SK-N-SH treated with all-trans-retinoic acid at 6 μM for 48 hours (cell line): ENCODE data around the gene EPHB2.
A peak's percentile ranks its signal among the peaks of the same experiment; 100 is the strongest.

Experiments
- ATAC-seq: fragments of 200-7000 bp; cut with Tn5 transposase; 3 replicates; pipeline ENCODE4 v1.9.1; 2020; ENCODE audit warnings: mild to moderate bottlenecking, moderate library complexity
- ARNTL ChIP-seq: fragments of 450-650 bp; formaldehyde crosslinking; IDR thresholded peaks from 2 replicates; pipeline ENCODE4 v1.5.0; 2020; ENCODE audit warnings: low read depth, mild to moderate bottlenecking, moderate library complexity, borderline replicate concordance
- BACH2 ChIP-seq: fragments of 250-450 bp; sonication (Bioruptor Pico); IDR thresholded peaks from 2 replicates; pipeline ENCODE4 v1.9.0; 2021; ENCODE audit warnings: mild to moderate bottlenecking, borderline replicate concordance
- CSDC2 ChIP-seq: fragments of 250-450 bp; sonication (Bioruptor Pico); IDR thresholded peaks from 2 replicates; pipeline ENCODE4 v1.5.0; 2020; ENCODE audit warnings: mild to moderate bottlenecking, moderate library complexity
- ESRRG ChIP-seq: fragments of 250-450 bp; sonication (Bioruptor Pico); IDR thresholded peaks from 2 replicates; pipeline ENCODE4 v1.6.1; 2021; ENCODE audit warnings: mild to moderate bottlenecking
- GLIS3 ChIP-seq: fragments of 250-450 bp; sonication (Bioruptor Pico); IDR thresholded peaks from 2 replicates; pipeline ENCODE4 v1.5.0; 2020; ENCODE audit warnings: mild to moderate bottlenecking, moderate library complexity
- ISL1 ChIP-seq: fragments of 250-450 bp; sonication (Bioruptor Pico); IDR thresholded peaks from 2 replicates; pipeline ENCODE4 v2.1.2; 2022; ENCODE audit warnings: mild to moderate bottlenecking, moderate library complexity
- OSR1 ChIP-seq: fragments of 250-450 bp; sonication (Bioruptor Pico); IDR thresholded peaks from 2 replicates; pipeline ENCODE4 v1.8.0; 2022; ENCODE audit warnings: moderate library complexity, mild to moderate bottlenecking, inconsistent platforms
- PPARA ChIP-seq: fragments of 250-450 bp; sonication (Bioruptor Pico); IDR thresholded peaks from 2 replicates; pipeline ENCODE4 v1.5.0; 2020; ENCODE audit warnings: mild to moderate bottlenecking, borderline replicate concordance
- RARB ChIP-seq: fragments of 250-450 bp; sonication (Bioruptor Pico); IDR thresholded peaks from 2 replicates; pipeline ENCODE4 v1.8.0; 2021; ENCODE audit warnings: mild to moderate bottlenecking, moderate library complexity
- SNAI2 ChIP-seq: fragments of 250-450 bp; sonication (Bioruptor Pico); IDR thresholded peaks from 2 replicates; pipeline ENCODE4 v1.5.0; 2020; ENCODE audit warnings: mild to moderate bottlenecking, moderate library complexity
- TCF4 ChIP-seq: fragments of 250-450 bp; sonication (Bioruptor Pico); IDR thresholded peaks from 2 replicates; pipeline ENCODE4 v1.8.0; 2021; ENCODE audit warnings: mild to moderate bottlenecking, moderate library complexity, borderline replicate concordance
- TOX ChIP-seq: fragments of 250-450 bp; sonication (Bioruptor Pico); IDR thresholded peaks from 2 replicates; pipeline ENCODE4 v1.8.0; 2021; ENCODE audit warnings: mild to moderate bottlenecking, moderate library complexity, borderline replicate concordance
- ZC3H10 ChIP-seq: fragments of 250-450 bp; sonication (Bioruptor Pico); IDR thresholded peaks from 2 replicates; pipeline ENCODE4 v1.5.1; 2021; ENCODE audit warnings: mild to moderate bottlenecking, moderate library complexity
- ZFP3 ChIP-seq: fragments of 250-450 bp; sonication (Bioruptor Pico); IDR thresholded peaks from 2 replicates; pipeline ENCODE4 v1.5.0; 2020; ENCODE audit warnings: mild to moderate bottlenecking, moderate library complexity
- ZFP30 ChIP-seq: fragments of 450-650 bp; formaldehyde crosslinking; IDR thresholded peaks from 2 replicates; pipeline ENCODE4 v1.5.0; 2022; ENCODE audit warnings: mild to moderate bottlenecking, moderate library complexity
- ZNF565 ChIP-seq: fragments of 450-650 bp; formaldehyde crosslinking; conservative IDR thresholded peaks from 2 replicates; pipeline ENCODE4 v1.5.0; 2020; ENCODE audit warnings: low read depth, mild to moderate bottlenecking, moderate library complexity
- ZNF70 ChIP-seq: fragments of 450-650 bp; formaldehyde crosslinking; IDR thresholded peaks from 2 replicates; pipeline ENCODE4 v1.5.0; 2020; ENCODE audit warnings: mild to moderate bottlenecking, moderate library complexity
- ZNF8 ChIP-seq: fragments of 450-650 bp; formaldehyde crosslinking; IDR thresholded peaks from 2 replicates; pipeline ENCODE4 v1.5.0; 2020; ENCODE audit warnings: mild to moderate bottlenecking, moderate library complexity
- TF ChIP-seq, protein P1 (sequence below): fragments of 250-450 bp; sonication (Bioruptor Pico); IDR thresholded peaks from 2 replicates; pipeline ENCODE4 v1.5.1; 2021; ENCODE audit warnings: mild to moderate bottlenecking, moderate library complexity
- TF ChIP-seq, protein P2 (sequence below): fragments of 250-450 bp; sonication (Bioruptor Pico); IDR thresholded peaks from 2 replicates; pipeline ENCODE4 v1.5.1; 2020; ENCODE audit warnings: low read depth, mild to moderate bottlenecking, moderate library complexity
- TF ChIP-seq, protein P3 (sequence below): fragments of 250-450 bp; sonication (Bioruptor Pico); IDR thresholded peaks from 2 replicates; pipeline ENCODE4 v1.8.0; 2020; ENCODE audit warnings: mild to moderate bottlenecking, moderate library complexity, borderline replicate concordance
- TF ChIP-seq, protein P4 (sequence below): fragments of 250-450 bp; sonication (Bioruptor Pico); IDR thresholded peaks from 2 replicates; pipeline ENCODE4 v1.5.0; 2020; ENCODE audit warnings: mild to moderate bottlenecking, moderate library complexity
- TF ChIP-seq, protein P5 (sequence below): fragments of 250-450 bp; sonication (Bioruptor Pico); IDR thresholded peaks from 2 replicates; pipeline ENCODE4 v1.8.0; 2021; ENCODE audit warnings: low read depth, mild to moderate bottlenecking, moderate library complexity, borderline replicate concordance

Gene EPHB2

DNA sequence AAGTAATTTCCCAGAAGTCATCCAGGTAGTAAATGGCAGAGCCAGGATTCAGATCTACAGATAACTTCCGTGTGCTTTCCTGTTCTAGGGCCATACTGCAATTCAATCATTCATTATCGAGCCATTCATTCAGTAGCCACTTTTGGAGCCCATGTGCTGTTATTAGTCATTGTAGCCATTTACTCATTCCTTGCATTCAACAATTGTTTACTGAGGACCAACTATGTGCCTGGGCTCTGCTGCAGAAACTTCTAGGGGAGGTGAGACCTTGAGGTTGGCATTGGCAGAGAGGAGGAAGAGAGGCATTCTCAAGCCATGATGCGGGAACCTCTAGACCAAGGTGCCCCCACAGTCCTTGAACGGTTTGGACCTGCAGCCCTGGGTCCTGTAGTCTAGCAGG is 27.9 kb downstream of the EPHB2 start (continued):
- TF ChIP-seq, protein P1, sequence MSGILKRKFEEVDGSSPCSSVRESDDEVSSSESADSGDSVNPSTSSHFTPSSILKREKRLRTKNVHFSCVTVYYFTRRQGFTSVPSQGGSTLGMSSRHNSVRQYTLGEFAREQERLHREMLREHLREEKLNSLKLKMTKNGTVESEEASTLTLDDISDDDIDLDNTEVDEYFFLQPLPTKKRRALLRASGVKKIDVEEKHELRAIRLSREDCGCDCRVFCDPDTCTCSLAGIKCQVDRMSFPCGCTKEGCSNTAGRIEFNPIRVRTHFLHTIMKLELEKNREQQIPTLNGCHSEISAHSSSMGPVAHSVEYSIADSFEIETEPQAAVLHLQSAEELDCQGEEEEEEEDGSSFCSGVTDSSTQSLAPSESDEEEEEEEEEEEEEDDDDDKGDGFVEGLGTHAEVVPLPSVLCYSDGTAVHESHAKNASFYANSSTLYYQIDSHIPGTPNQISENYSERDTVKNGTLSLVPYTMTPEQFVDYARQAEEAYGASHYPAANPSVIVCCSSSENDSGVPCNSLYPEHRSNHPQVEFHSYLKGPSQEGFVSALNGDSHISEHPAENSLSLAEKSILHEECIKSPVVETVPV (CRISPR knock-in tag), result no peak
- TF ChIP-seq BACH2 (CRISPR knock-in tag), result no peak
- no peak for TF ChIP-seq ESRRG (CRISPR knock-in tag)
- no peak for TF ChIP-seq PPARA (CRISPR knock-in tag)

DNA sequence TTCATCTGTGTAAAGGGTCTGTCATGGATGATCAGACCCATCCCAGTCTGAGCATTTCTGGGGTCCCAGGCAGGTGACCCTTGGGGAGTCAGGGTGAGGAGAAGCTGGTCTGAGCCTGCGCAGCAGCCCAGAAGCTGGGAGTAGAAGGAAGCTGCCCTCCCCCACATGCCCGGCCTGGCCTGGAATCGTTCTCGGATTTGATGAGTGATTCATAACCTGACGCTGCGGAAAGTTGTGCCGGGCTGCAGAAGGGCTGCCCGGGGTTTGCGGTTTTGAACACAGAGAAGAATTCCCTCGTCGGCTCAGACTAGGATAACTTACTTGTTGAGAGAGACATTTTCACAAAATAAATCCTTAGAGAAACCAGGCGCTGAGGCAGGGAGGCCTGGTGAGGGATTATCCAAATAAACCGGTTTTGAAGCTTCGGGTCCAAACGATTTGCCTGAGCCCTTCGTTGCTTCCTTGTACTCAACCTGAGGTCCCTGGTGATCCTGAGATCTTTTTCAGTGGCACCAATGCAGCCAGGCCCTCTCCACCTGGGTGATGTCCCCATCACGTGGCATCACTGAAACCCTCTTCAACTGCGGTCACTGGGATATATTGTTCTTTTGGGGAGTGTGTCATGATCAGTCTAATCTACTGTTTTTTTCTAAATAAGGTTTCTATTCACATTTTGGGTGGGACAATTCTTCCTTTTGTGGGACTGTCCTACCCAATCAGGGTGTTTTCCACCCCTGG is 29.2 kb downstream of the EPHB2 start:
- ATAC-seq, result peak; percentile 95
- TF ChIP-seq BACH2 (CRISPR knock-in tag) (no peak), CSDC2 (CRISPR knock-in tag) (no peak), ARNTL (CRISPR knock-in tag) (no peak), ESRRG (CRISPR knock-in tag) (no peak), ISL1 (CRISPR knock-in tag) (no peak), ZFP3 (CRISPR knock-in tag) (no peak), TCF4 (CRISPR knock-in tag) (no peak), RARB (no peak), ZFP30 (CRISPR knock-in tag) (no peak), PPARA (CRISPR knock-in tag) (no peak), TOX (no peak), SNAI2 (CRISPR knock-in tag) (no peak)
- TF ChIP-seq, protein P2, sequence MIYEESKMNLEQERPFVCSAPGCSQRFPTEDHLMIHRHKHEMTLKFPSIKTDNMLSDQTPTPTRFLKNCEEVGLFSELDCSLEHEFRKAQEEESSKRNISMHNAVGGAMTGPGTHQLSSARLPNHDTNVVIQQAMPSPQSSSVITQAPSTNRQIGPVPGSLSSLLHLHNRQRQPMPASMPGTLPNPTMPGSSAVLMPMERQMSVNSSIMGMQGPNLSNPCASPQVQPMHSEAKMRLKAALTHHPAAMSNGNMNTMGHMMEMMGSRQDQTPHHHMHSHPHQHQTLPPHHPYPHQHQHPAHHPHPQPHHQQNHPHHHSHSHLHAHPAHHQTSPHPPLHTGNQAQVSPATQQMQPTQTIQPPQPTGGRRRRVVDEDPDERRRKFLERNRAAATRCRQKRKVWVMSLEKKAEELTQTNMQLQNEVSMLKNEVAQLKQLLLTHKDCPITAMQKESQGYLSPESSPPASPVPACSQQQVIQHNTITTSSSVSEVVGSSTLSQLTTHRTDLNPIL (CRISPR knock-in tag), result no peak
- TF ChIP-seq, protein P1 (CRISPR knock-in tag), result no peak

DNA sequence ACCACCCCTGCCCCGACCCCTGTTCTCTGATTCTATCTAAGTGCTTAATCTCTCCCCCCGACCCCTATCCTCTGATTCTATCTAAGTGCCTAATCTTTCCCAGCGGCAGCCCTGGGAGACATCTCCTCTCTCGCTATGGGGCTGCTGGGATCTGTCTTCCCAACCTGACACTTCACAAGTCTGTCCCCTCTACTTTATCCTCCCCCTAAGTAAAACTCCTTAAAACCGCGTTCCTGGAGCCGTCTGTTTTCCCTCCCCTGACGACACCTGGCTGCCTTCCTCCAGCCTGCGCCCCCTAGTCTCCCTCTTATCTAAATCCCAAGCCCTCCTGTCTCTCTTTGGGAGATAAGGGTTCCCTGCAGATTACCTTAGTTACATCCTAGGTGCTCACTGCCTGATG is 30.5 kb downstream of the EPHB2 start:
- ATAC-seq, result no peak
- TF ChIP-seq ZNF565 (no peak), ISL1 (CRISPR knock-in tag) (no peak), OSR1 (no peak), RARB (no peak), ZC3H10 (no peak), PPARA (CRISPR knock-in tag) (no peak), GLIS3 (no peak), TCF4 (CRISPR knock-in tag) (no peak), SNAI2 (CRISPR knock-in tag) (no peak), ZNF70 (no peak), ZNF8 (CRISPR knock-in tag) (no peak), TOX (no peak), BACH2 (CRISPR knock-in tag) (no peak), CSDC2 (CRISPR knock-in tag) (no peak), ZFP30 (CRISPR knock-in tag) (no peak)
- TF ChIP-seq, protein P3, sequence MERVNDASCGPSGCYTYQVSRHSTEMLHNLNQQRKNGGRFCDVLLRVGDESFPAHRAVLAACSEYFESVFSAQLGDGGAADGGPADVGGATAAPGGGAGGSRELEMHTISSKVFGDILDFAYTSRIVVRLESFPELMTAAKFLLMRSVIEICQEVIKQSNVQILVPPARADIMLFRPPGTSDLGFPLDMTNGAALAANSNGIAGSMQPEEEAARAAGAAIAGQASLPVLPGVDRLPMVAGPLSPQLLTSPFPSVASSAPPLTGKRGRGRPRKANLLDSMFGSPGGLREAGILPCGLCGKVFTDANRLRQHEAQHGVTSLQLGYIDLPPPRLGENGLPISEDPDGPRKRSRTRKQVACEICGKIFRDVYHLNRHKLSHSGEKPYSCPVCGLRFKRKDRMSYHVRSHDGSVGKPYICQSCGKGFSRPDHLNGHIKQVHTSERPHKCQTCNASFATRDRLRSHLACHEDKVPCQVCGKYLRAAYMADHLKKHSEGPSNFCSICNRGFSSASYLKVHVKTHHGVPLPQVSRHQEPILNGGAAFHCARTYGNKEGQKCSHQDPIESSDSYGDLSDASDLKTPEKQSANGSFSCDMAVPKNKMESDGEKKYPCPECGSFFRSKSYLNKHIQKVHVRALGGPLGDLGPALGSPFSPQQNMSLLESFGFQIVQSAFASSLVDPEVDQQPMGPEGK (CRISPR knock-in tag), result no peak
- TF ChIP-seq, protein P4, sequence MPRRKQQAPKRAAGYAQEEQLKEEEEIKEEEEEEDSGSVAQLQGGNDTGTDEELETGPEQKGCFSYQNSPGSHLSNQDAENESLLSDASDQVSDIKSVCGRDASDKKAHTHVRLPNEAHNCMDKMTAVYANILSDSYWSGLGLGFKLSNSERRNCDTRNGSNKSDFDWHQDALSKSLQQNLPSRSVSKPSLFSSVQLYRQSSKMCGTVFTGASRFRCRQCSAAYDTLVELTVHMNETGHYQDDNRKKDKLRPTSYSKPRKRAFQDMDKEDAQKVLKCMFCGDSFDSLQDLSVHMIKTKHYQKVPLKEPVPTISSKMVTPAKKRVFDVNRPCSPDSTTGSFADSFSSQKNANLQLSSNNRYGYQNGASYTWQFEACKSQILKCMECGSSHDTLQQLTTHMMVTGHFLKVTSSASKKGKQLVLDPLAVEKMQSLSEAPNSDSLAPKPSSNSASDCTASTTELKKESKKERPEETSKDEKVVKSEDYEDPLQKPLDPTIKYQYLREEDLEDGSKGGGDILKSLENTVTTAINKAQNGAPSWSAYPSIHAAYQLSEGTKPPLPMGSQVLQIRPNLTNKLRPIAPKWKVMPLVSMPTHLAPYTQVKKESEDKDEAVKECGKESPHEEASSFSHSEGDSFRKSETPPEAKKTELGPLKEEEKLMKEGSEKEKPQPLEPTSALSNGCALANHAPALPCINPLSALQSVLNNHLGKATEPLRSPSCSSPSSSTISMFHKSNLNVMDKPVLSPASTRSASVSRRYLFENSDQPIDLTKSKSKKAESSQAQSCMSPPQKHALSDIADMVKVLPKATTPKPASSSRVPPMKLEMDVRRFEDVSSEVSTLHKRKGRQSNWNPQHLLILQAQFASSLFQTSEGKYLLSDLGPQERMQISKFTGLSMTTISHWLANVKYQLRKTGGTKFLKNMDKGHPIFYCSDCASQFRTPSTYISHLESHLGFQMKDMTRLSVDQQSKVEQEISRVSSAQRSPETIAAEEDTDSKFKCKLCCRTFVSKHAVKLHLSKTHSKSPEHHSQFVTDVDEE, result no peak
- TF ChIP-seq, protein P5, sequence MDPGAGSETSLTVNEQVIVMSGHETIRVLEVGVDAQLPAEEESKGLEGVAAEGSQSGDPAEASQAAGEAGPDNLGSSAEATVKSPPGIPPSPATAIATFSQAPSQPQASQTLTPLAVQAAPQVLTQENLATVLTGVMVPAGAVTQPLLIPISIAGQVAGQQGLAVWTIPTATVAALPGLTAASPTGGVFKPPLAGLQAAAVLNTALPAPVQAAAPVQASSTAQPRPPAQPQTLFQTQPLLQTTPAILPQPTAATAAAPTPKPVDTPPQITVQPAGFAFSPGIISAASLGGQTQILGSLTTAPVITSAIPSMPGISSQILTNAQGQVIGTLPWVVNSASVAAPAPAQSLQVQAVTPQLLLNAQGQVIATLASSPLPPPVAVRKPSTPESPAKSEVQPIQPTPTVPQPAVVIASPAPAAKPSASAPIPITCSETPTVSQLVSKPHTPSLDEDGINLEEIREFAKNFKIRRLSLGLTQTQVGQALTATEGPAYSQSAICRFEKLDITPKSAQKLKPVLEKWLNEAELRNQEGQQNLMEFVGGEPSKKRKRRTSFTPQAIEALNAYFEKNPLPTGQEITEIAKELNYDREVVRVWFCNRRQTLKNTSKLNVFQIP, result no peak
- TF ChIP-seq, protein P1 (CRISPR knock-in tag), result no peak
- TF ChIP-seq, protein P2 (CRISPR knock-in tag), result no peak
- TF ChIP-seq, all 23 proteins: peak for 0
